ENCODE measurements around the gene KCNK10.

The KCNK10 gene

DNA sequence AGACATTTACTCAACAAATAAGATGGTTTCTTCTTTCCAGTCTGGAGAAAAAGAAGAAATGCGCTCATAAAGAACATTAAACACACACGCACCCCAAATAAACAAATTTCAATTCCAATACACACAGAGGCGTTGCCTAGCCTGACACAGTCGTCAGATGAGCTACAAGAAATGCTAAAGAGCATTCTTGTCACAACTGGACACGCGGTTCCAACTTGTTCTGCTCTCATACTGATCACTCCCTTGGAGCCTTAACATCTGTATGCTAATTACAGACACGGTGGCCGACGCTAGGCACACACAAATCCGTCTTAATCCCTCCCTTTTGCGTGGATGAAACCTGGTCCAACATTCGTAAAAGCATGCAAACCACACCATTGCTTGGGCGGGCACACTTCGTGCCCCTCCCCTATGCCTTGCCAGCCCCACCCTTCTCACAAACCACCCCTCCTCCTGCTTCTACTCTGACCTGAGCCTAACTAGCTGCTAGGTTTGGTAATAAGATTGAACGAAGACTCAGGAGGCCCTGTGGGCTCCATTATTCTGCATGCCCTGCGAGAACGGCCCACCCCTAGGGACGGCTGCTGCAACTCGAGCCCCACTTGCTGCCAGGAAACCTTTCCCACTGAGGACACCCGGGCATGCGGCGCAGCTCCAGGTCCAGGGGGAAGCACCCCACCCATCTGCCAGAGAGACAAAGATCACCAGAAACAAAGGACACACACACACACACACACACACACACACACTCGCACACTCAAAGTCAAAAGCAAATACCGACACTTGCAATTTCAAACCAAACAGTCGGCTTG is 1.2 kb downstream of the KCNK10 start:
- no peak for DNase-seq (ENCODE audit: low read depth in 2 of 3, low spot score in 2 of 3)

DNA sequence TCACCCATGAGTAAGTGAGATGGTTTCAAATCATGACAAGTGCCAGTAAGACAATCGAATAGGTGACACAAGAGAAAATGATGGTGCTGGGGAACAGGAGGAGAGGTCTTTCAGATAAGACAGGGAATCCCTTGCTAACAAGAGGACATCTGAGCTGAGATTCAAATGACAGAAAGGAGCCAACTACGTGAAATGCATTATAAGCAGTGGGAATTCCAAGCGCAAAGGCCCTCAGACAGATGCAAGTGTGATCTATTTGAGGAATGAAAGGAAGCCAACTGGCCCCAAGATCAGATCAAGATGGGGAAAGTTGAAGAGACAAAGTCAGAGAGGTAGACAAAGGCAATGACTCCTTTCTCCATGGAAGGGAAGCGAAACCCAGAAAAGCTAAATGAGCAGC is 4.7 kb downstream of the KCNK10 start:
- DNase-seq (ENCODE audit: low read depth in 2 of 3, low spot score in 2 of 3) = no peak

DNA sequence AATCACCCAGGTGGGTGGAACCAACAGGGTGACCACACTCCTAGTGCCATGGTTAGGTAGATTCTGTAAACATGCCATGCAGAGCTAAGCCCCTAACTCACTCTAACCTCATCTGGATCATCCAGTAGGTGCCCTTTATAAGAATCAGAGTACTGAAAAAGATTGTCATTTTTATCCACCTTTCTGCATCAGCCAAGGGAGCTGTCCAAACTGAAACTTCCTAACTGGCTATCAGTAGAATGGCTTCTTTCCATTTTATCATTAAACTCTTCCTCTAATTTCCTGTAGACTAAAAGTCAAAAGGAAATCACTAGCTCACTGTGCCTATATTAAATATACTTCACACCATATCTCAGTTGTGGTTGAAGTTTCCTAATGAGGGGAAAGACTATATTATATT is 6.5 kb downstream of the KCNK10 start:
- DNase-seq (ENCODE audit: low read depth in 2 of 3, low spot score in 2 of 3) = no peak

DNA sequence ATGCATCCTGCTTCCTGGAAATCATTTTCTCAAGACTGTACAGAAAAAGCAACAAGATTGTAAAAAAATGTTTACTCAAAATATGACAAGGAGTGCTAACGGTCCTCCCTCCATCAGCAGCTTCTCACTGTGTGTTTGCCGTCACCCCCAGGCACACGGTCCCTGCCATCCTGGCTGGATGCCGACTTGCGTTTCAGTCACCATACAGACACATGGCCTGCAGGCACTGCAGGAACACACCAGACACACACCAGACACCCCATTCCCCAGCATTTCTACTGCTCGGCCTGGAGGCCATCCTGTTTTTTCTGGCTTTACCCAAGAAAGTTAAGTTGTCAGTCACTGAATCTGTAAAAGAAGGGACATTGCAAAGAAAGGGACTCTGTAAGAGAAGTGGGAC is 10.8 kb downstream of the KCNK10 start:
- no peak for DNase-seq (ENCODE audit: low read depth in 2 of 3, low spot score in 2 of 3)

DNA sequence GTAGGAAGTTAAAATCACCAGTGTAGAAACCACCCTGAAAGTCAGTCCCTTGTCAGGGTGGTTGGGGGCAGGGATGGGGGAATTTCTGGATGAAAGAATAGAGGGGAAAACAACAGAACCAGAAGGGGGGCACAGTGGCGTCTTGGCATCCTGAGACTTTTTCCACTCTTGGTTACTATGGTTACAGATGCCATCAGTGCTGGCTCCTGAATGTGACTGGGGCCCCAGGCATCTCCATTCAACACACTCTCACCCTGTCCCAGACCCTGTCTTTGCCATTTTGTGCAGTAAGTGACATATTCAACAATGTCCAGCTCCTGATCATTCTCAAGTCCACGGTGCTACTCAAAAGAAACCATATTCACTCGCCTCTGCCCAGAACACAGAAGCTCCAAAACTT is 11.3 kb downstream of the KCNK10 start:
- DNase-seq (ENCODE audit: low read depth in 2 of 3, low spot score in 2 of 3) = no peak

DNA sequence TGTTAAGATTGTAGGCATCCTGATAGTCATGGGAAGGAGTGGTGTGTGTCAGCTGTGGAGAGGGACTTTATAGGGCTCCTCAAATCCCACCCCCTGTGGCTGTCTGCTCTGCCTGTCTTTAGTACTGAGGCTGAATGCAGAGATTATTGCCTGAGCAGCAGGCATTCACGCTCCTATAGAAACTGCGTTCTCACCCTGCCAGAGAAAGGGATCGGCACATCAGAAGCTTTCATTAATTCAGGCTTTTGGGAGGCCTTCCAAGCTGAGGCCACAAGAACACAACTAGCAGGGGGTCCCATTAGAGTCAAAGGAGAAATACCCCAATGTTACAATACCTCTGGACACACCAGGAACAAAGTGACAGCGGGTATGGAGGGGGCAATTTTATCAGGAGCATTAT is 12.6 kb downstream of the KCNK10 start:
- DNase-seq (ENCODE audit: low read depth in 2 of 3, low spot score in 2 of 3) = no peak

DNA sequence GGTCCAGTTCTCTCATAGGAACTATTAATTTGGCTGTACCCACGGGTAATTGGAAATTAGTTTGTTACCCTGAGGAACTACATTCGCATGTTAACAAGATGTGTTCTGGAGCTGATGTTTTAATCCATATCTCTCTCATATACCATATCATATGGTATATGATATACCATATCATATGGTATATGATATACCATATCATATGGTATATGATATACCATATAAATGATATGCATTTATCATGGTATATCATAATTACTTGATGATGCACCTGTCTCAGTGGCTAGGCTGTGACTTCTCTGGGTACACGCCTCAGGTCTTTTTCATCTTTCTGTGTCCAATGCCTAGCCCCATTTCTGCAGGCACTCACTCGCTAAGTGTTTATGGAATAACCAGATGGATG is 13.0 kb downstream of the KCNK10 start:
- no peak for DNase-seq (ENCODE audit: low read depth in 2 of 3, low spot score in 2 of 3)

DNA sequence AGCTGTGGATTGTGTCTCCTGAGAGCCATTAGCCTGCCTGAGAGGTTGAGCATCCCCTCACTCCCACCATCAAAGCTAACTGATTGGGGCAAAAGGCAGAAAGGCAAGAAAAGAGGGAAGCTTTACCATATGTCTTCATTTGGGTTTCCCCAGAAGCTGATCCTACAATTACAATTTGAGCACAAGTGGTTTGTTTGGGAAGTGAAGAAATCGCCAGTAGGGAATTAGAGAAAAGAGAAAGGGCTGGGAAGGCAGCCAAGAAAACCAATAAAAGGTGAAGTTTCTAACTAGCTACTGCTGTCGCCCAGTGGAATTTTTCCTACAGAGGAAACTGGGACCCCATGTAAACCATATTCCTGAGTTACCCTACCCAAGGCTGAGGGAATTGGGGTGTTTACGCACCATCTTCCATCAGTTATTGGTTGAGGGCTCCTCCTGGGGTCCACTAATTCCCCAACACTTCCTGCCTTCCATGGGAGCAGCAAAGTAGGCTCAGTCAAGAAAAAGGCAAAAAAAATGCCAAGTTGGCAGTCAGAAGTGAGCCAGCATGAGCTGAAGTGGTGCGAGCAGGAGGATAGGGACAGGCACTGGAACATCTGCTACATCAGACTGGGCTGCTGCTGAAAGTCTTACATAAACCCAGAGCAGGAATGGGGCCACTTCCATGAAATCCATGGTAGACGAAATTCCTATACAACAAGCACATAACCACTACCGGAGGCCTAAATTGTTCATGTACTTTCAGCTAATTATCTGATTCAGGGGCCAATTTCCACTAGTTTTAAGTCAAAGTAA is 17.3 kb downstream of the KCNK10 start:
- DNase-seq (ENCODE audit: low read depth in 2 of 3, low spot score in 2 of 3) = no peak

DNA sequence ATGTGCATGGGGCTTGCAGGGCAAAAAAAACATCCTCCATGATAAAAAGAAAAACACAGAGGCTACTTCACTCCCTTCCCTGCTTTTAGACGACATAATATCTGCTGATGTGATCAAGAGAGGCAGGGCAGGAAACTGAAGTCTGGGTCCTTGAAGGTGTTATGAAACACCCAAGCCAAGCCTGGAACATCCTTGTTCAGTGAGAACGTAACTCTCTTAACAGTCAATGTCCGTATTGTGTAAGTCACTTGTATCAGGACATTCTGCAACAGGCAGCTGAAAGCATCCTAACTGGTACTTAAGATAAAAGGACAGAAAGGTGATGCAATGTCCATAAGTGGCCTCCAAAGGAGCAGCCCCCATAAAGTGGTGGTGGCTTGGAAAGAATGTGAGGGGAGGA is 20.0 kb downstream of the KCNK10 start:
- DNase-seq (ENCODE audit: low read depth in 2 of 3, low spot score in 2 of 3) = no peak

DNA sequence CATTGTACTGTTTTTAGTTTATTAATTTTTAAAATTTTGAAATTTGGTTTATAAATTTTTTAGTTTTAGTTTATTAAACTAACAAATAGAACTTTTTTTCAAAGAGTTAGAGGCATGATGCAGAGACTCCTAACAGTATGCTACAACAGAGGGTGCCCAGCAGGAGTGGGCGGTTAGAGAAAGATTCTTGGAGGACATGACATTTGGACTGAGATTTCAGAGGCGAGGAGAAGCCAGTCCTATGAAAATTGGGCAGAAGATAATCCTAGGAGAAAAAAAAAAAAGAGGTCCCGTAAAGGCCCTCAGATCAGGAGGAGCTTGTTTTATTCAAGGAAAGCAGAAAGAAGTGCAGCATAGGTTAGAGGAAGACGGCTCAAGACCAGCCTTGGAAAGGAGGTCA is 21.7 kb downstream of the KCNK10 start:
- DNase-seq (ENCODE audit: low read depth in 2 of 3, low spot score in 2 of 3) = no peak

DNA sequence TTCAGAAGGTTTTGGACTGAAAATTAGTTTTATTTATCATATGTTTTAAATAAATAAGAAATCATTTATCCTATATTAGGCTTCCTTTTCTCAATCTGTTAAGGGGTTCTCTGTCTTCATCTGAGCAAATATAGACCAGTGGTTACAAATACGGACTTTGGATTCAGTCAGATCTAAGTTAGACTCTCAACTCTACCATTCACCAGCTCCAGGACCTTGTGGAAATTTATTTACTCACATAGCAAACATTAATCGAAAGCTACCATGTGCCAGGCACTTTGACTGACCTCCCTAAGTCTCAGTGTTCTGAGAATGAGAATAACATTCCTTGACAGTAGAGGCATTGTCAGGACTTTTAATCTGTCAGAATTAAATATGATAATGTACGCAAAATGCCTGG is 22.3 kb downstream of the KCNK10 start:
- no peak for DNase-seq (ENCODE audit: low read depth in 2 of 3, low spot score in 2 of 3)

DNA sequence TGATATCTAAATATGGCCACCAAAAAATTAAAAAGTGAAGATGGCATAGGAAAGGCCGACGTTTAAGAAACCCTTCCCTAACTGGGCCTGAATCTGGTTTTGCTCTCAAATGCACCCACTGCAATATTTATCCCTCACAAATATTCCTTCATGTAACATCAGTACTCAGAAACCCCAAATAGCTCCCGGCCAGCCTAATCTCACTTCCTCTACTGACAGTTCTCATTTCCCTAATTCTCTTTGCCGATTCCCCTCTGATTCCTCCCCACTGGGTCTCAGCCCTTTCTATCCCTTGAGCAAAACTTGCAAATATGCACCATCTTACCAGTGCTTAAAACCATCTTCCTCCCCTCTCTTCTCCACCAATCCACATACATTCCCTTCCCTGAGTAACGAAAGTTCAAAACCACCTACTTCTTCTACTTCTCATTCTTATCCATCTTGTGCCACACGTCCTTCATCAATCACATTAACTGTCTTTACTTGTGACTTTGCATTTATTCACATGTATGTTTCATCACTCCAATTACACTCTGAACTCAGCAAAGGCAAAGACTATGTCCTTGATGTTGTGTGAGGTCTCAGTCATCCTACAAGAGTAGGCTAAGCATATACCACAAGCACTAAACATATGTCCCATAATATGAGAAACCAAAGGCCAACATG is 23.1 kb downstream of the KCNK10 start:
- DNase-seq (ENCODE audit: low read depth in 2 of 3, low spot score in 2 of 3) = no peak

DNA sequence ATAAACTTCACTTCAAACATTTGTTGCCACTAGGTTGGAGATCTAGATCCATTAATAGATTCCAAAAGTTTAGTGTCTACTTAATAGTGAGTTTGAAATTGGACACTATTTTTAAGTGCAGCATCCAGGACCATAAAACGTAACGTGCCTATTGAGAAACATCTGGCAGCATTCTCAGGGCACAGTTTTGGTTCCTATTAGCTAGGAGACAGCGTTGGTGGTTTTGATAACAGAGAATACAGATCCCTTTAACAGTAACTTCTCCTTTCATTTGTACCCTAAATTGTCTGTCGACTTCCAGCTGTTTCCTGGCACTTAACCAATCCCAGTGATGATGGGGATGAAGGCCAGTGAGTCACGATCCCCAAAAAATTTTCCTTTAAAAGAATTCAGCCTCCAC is 25.8 kb downstream of the KCNK10 start:
- DNase-seq (ENCODE audit: low read depth in 2 of 3, low spot score in 2 of 3) = no peak

DNA sequence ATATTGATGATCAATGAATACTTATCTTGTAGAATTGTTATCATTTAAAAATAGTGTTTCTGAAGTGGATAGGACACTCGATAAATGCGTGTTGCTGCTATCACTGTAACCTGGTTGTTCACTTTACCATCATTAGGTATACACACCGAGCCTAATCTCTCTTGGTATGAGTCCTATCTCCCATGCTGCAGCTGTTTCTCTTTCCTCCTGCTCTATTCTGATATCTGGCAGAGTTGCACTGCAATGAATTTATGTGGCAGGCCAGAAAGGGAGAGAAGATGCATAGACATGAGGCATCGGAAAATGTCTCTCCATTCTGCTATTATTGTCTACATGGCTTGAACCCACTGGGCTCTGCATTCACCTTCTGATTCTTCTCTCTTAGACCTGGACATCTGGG is 26.7 kb downstream of the KCNK10 start:
- DNase-seq (ENCODE audit: low read depth in 2 of 3, low spot score in 2 of 3) = no peak

DNA sequence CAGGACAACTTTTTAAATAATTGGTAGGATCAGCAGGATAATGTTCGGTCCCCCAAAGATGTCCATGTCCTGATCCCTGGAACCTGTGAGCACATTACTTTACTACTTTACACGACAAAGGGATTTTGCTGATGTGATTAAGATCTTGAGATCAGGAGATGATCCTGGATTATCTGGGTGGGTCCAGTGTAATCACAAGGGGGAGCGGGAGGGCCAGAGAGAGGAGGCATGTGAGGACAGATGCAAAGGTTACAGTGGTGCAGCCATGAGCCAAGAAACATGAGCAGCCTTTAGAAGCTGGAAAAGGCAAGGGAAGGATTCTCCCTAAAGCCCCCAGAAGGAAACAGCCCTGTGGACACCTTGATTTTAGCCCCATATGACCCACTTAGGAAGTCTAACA is 33.1 kb downstream of the KCNK10 start:
- no peak for DNase-seq (ENCODE audit: low read depth in 2 of 3, low spot score in 2 of 3)

DNA sequence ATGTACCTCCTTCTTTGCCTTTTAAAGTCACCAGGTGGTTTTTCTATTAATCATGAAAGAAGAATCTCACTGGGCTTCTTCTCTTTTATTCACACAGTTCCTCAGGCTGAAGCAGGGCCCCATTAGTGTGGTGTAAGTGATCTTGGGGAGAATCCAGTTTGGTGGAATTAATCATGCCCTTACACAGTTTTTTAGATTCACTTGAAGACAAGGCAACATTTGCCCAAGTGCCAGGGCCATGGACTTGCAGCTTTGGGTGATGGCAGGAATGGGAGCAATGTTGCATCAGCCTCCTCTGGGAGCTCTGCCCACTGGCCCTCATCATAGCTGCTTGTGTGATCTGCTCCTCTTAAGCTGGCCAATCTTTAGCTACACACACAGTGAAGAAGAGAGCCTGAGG is 33.8 kb downstream of the KCNK10 start:
- DNase-seq (ENCODE audit: low read depth in 2 of 3, low spot score in 2 of 3) = no peak

DNA sequence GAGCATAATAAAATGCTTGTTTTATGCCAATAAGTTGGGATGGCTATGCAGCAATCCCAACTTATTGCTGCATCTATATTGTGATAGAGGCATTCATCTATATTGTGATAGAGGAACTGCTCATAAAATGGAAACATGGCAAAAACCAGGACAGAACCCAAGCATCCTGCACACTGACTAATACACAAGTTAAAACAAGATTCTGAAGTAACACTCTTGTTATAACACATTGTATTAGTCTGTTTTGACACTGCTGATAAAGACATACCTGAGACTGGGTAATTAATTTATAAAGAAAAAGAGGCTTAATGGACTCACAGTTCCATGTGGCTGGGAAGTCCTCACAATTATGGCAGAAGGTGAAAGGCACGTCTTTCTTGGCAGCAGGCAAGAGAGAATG is 36.8 kb downstream of the KCNK10 start:
- no peak for DNase-seq (ENCODE audit: low read depth in 2 of 3, low spot score in 2 of 3)

DNA sequence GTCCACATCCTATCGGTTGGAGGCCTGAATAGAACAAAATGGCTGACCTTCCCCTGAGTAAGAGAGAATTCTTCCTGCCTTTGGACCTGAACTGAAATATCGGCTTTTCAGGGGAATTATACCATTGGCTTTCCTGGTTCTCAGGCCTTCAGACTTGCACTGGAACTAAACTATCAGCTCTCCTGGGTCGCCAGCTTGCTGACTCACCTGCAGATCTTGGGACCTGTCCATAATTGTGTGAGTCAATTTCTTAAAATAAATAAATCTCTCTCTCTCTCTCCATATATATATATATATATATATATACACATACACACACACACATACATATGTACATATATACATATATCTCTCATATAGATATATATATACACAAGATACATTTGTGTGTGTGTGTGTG is 41.6 kb downstream of the KCNK10 start:
- DNase-seq (ENCODE audit: low read depth in 2 of 3, low spot score in 2 of 3) = no peak

DNA sequence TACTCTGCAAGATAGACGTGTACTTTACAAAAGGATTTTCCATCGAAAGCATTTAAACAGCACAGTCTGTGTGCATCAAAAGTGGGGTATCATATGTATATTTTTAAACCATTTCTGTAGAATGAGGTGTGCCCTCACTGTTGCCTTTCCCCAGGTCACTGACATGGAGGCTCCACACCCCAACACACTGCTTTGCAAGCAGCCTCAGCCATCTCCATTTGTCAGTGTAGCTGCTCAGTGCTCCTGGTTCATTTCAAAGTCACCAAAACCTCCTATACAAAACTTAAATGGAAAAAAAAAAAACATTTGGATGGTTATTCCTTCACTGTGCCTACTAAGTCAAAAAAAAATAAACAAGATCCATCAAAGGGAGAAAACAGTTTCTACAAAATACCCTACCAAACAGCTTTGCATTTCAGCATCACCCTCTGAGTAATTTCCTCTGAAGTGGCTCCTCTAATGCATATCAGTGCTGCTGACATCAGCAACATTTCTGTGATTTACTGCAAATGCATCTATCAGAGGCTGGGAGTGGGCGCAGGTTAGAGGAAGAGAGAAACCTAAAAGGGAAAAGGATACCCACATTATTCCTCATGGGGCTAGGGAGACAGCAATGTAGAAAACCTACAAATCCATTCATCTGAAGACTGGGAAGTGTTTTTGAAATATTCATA is 46.0 kb downstream of the KCNK10 start:
- no peak for DNase-seq (ENCODE audit: low read depth in 2 of 3, low spot score in 2 of 3)

DNA sequence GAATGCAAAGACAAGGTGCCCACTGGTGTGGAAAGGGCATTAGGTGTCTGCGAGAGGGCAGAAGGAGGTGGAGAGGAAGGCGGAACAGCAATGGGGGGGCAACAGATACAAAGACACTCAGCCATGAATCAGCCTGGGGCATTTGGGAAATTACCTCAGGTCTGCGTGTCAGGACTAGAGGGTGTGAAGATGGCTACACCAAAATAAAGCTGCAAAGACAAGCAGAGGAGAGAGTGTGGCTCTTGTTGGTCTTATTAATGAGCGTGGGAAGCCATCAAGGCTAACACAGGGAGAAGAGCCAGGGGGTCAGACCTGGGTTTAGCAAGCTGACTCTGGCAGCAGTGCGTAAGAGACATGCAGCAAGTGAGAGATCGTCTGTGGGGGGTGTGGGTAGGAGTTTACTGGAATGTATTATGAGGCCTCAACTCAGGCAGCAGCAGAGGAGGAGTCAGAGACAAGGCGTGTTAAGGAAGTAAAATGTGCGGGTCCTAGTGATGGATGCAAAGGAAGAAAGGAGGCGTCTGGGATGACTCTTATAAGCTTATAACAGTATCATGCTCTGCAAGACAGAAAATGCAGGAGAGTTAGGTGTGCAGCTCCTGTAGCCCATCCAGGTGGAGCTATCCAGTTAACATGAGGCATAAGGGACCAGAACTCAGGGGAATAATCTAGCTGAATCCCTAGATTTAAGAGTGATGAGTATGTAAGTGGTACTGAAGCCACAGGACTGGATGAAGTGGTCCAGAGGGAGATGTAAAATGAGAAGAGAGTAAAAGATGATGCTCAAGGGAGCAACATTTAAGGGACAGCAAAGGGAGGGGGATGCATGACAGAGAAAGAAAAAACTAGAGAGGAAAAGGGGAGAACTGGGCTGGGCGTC is 50.4 kb downstream of the KCNK10 start:
- DNase-seq (ENCODE audit: low read depth in 2 of 3, low spot score in 2 of 3) = no peak

DNA sequence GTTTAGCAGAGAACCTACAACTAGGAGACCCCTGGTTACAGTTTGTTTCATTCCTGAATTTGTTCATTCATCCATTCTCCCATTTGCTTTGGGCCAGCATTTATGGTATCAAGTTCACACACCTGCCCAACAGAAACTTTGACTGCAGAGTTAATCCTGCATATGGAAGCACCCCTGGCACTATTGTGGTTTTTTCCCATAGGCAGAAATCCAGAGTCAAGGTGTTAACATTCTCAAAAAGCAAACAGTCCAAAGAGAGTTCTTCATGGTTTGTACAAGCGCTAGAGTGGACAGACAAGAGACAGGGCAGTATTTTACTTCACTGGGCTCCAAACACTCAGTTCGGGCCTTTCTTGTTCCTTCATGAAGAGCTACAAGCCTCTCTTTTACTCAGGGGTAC is 51.9 kb downstream of the KCNK10 start:
- no peak for DNase-seq (ENCODE audit: low read depth in 2 of 3, low spot score in 2 of 3)
